Measurements from ENCODE around the gene BTBD3.

BTBD3 gene

DNA sequence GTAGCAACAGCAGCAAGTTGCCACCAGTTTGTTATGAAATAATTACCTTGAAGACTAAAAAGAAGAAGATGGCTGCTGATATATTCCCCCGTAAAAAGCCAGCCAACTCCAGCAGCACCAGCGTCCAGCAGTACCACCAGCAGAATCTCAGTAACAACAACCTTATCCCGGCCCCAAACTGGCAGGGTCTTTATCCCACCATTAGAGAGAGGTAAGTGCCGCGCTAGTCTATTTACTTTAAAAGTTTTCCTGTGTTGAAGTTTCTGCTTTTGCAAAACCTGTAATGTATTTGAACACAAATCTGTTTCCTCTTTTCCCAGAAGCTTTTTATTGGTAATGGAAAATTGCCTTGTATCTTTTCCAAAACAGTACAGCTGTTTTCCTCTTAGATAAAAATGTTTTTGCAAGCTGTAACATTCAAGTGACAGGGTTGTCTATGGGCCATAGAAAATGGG lies 725 bp downstream of the BTBD3 start:
- peak; percentile 47 for DNase-seq

DNA sequence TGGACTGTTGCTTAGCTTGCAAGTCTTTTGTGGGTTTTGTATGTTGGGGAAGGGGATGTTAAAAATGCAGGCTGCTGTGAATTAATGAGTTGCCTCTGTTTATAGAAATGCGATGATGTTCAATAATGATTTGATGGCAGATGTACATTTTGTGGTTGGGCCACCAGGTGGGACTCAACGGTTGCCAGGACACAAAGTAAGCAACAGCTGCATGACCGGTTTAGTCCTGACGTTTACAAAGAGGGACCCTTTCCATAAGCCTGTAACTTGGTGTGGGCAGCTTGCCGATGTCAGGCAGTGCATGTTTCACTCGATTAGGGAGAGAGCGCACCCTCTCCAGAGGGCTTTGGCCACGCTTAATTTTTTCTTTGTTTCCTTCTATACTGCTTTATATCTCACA lies 1.3 kb downstream of the BTBD3 start:
- DNase-seq, result peak; percentile 84

DNA sequence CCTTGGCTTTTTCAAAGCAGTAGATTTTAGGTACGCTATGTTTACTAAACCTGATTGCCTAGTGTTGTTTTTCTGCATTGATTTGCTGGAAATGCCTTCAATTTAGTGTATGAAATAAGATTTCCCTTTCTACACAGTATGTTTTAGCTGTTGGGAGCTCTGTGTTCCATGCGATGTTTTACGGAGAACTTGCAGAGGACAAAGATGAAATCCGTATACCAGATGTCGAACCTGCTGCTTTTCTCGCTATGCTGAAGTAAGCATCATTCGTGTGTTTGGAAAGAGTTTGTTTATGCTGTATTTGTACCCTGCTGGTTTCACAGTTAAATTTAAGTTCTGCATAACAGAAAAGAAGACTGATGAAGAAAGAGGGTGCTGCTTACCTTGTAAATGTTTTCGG lies 1.9 kb downstream of the BTBD3 start:
- DNase-seq, result no peak

DNA sequence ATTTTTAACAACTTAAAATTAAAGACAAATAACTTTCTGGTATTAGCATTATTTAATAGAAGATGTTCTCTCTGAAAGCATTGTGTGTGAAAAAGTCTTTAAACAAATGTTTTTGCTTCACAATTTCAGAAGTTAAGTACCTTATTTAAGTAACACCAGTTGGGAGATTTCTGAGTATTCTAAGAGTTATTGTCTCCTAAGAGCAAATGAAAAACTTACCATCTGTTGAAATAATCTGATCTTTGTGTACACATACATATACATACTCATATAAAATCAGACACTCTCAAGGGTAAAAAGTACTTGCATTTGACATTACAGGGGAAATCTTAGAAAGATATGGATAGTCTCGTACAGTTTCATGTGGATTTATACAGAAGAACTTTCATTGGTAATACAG lies 2.4 kb downstream of the BTBD3 start:
- no peak for DNase-seq

GRCh38 chr20:11921321-11921720 lies 3.6 kb downstream of the BTBD3 start:
- DNase-seq, result no peak

DNA sequence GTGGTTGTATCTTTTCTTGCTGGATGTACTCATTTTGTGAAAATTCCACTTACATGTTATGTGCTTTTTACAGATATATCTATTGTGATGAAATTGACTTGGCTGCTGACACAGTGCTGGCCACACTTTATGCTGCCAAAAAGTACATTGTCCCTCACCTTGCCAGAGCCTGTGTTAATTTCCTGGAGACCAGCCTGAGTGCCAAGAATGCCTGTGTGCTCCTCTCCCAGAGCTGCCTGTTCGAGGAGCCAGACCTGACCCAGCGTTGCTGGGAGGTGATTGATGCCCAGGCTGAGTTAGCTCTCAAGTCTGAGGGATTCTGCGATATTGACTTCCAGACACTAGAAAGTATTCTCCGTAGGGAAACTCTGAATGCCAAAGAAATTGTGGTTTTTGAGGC lies 4.9 kb downstream of the BTBD3 start:
- DNase-seq, result no peak

DNA sequence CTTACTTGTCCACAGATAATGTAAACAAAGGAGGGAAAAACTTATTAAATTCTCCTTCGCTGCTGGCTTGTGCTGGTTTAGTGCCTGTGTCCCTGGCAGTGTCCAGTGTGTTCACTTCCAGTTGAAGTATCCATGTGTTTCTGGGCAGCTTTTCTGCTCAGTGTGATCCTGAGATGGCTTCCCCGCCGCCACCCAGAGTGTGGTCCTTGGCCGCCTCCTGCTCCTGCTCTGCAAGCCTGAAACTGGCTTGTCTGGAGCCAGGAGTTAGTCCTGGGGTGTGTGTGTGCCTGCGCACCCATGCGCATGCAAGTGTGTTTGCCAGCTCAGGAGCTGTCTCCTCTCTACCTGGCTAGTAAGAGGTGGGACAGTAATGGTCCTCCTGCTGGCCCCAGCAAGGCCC lies 7.2 kb downstream of the BTBD3 start:
- no peak for DNase-seq

- no peak for DNase-seq
Observed at GRCh38 chr20:11926292-11926998, 8.8 kb downstream of the BTBD3 start.

DNA sequence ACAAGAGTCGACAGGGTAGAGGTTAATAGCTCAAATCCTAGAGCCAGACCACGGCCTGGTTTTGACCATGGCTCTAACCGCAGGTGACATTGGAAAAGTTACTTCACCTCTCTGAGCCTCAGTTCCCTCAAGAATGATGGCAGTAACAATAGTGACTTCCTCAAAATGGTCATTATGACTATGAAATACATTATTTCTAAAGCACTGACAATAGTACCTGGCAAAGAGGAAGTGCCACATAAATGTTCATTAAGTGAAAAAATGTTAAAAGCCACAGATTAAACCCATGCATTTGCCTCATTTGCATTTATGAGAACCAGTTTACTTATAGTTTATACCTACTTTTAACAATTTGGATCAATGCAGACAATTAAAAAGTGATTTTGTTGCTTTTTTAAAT lies 12.3 kb downstream of the BTBD3 start:
- no peak for DNase-seq

DNA sequence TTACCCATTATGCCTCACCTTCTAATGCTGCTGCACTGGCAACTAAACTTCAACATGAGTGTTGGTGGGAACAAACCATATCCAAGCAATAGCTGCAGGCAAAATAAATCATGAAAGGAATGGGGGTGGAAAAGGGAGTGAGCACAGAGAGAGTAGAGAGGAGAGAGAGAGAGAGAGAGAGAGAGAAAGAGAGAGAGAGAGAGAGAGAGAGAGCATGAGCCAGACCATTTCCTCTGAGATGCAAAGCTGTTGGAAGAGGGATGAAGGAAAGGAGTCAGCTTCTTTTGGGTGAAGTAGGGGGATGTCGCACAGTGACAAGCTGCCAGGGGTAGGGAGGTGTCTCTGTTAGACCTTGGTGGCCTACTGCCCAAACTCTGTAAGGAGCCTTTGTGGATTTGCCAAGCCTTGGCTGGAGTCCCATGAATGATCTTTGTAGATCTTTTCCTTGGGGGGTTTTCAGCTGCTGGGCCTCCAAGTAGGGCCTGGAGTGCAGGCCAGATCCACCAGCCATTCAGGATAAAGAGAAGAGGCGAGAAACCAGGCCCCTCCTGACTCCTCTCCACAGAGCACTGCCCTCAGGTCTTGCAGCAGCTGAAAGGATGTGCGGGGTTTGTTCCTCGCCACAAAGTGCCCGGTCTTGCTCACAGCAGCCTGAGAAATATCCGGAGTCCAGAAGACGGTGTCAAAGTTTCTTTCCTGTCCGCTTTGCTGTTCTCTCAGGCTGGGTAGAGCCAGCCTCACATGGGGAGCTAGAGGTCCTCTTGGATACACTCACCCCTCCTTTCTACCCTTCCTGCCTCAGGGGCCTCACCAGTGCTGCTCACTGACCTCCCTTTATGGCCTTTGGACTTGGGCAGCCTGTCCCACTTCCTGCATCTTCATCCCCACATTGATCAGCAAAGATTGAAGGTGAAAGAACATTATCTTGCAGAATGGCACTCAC lies 17.8 kb downstream of the BTBD3 start:
- peak; percentile 44 for DNase-seq

DNA sequence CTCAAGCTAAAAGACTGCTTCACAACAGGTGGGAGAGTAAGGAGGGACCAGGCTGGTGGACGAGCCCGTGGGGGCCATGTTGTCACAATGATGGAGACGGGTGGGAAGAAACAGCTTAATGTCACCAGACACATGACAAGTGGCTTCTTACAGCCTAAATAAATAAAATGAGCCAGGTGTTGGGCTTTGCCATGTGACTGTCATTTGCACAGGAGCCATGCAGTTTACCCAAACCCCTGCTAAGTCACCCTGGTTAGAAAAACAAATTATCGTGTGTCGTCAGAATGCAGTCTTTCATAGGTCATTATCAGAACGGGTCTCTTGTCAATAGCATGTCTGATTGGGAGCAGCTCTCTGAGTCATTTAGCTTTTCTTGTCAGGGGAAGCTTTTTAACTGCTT lies 18.5 kb downstream of the BTBD3 start:
- DNase-seq, result no peak

DNA sequence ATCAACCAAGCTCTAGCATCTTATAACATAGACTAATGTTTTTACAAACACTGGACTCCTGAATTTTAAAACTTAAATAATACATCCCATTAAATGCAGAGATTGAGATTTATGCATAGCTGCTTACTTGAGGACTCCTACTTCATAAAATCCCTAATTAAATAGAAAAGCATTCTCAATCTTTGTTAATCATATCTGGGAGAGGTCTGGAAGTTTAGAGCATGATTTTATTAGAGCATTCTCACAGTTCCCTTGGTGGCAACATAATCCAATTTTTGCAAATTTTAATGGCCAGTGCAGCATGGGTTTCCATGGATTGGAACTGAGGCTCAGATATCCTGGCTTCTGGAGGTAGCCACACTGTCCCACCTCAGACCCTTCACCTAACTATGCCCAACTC lies 19.5 kb downstream of the BTBD3 start:
- DNase-seq, result no peak

- DNase-seq, result no peak
Observed at GRCh38 chr20:11941593-11942246, 24.0 kb downstream of the BTBD3 start.

GRCh38 chr20:11943778-11944177 lies 26.1 kb downstream of the BTBD3 start:
- no peak for DNase-seq

- DNase-seq, result no peak
Observed at GRCh38 chr20:11948806-11949205, 31.1 kb downstream of the BTBD3 start.

- no peak for DNase-seq
Observed at GRCh38 chr20:11949711-11950110, 32.0 kb downstream of the BTBD3 start.

- no peak for DNase-seq
Observed at GRCh38 chr20:11951696-11952095, 34.0 kb downstream of the BTBD3 start.

DNA sequence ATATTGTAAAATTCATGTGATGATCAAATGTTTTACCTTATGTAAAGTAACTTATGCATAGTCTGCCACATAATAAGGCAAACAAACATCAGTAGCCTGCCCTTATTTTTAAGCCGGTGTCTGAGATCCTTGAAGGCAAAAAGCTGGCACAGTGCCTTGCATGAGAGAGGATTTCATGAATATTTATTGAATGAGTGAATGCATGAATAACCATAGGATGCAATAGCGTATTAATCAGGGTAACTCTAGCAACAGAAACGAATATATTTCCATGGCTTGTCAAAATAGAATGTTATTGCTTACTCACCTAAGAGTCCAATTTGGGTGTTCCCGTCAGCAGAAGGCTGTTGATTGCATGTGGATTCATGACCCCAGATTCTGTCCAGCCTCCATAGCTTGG lies 34.9 kb downstream of the BTBD3 start:
- no peak for DNase-seq

DNA sequence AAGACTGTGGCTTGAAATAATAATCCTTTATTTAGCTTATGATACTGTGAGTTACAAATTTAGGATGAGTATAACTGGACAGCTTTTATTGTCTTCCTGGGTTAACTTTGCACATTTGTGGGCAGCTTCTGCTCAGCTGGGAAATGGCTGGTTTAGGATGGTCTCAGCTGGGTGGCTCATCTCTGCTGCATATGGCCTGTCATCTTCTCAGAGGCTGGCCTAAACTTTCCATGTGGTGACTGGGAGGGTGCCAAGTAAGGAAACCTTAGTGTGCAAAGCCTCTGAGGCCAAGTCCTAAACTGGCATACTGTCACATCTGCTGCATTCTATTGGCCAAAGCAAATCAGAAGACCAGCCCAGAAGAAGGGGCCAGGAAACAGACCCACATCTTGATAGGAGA lies 40.2 kb downstream of the BTBD3 start:
- DNase-seq, result peak; percentile 57

- no peak for DNase-seq
Observed at GRCh38 chr20:11958855-11959254, 41.2 kb downstream of the BTBD3 start.

DNA sequence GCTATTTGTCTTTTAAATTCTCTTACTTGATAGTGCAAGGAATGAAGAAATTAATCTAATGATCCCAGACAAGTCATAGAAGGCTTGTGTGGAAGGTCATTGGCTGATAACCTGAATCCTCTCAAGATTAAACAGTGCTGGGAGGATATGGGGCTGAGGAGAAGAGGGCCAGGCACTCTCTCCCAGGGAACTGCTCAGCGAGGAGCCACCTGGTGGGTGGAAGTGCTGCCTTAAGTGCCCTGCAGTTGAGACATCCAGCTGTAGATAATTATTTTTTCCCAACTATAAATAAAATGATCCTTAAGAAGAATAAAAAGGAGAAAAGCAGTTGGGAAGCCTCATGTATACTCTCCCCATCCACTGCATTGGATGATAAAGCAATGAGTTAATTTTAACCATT lies 47.9 kb downstream of the BTBD3 start:
- no peak for DNase-seq

DNA sequence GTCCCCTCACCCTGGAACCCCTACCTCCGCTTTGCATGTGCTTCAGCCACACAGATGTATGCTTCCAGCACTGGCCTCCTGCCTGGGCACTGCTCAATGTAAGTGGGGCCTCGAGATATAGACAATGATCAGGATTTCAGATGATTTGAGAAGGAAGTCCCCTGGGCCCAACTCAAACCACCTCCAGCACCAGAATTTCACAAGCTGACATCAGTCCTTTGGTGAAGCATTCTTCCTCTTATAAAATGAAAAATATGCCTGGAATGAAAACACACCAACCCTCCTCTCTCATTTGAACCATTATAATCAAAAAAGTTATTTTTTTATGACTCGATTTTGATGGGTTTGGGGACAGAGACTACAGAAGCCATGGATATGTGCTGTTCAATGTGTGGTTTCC lies 48.5 kb downstream of the BTBD3 start:
- no peak for DNase-seq

DNA sequence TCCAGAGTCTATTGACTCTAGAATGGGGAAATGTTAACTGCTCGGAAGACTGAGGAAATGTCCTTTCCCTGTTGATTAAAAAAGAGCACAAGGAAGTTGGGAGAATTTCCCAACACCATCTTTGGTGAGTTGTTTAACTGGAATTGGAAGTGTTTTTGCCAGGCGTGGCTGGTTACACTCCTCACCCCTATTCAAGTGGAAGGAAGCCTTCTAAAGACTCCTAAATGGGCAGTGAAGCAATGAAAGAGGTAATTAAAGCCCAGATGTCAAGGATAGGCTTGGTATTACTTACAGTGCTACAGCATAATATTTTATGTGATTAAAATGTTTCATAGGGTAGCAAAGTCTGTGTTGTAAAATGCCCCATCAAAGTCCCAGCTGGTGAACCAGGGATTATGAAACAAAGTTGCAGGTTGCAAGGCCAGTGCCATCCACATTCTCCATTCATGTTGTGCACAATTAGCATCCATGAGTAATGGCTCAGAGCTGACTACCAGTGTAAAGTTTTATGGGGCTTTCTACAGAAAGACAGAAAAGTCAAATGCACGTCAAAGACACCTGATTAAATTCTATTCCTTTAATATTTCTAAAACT lies 52.6 kb downstream of the BTBD3 start:
- DNase-seq, result no peak

All from femur (tissue), 1 donor.